Endometrial microvascular endothelial cells (primary cell): Measurements from ENCODE around the gene PTCRA. TPM values are rescaled to one million over a fixed set of nuclear protein-coding genes. Genes with fewer than 3 reads are reported as not detected.
"Not testable (repeated sequence)": the region's sequence is repeated elsewhere in the genome, so short reads cannot be mapped to it uniquely, and the experiment has no call there.

Source experiments
- in situ Hi-C: cut with HindIII; loops from 2 replicates; pipeline ENCODE4 v1.10.0; 2017; ENCODE audit warnings: low sequenced_read_pairs, low pct_unique_long_range_greater_than_20kb; ENCODE audit errors: inconsistent ontology term
- total RNA-seq: library from RNA; depleted of rRNA; stranded (reverse); fragments of >200 nt; gene quantifications from one replicate; pipeline ENCODE4 v1.2.3, GENCODE V29; 2015; ENCODE audit errors: inconsistent ontology term

Gene PTCRA
- total RNA-seq, 1 donor from 2014 or later = not detected

- in situ Hi-C loops = no loop called here
Observed at GRCh38 chr6:42937548-42938427, 21.9 kb downstream of the PTCRA start.

- in situ Hi-C loops = no loop called here
Observed at GRCh38 chr6:42938428-42938796, 22.6 kb downstream of the PTCRA start.

GRCh38 chr6:42938987-42939809 is 23.3 kb downstream of the PTCRA start:
- in situ Hi-C loops = no loop called here

GRCh38 chr6:42939810-42940167 is 23.9 kb downstream of the PTCRA start:
- in situ Hi-C loops = no loop called here

- in situ Hi-C loops = no loop called here
Observed at GRCh38 chr6:42940493-42941045, 24.7 kb downstream of the PTCRA start.

GRCh38 chr6:42941356-42941755 is 25.5 kb downstream of the PTCRA start:
- in situ Hi-C loops = not testable (repeated sequence)

GRCh38 chr6:42942444-42942843 is 26.6 kb downstream of the PTCRA start:
- in situ Hi-C loops = no loop called here

GRCh38 chr6:42947950-42948349 is 32.1 kb downstream of the PTCRA start:
- in situ Hi-C loops = no loop called here

GRCh38 chr6:42952389-42952788 is 36.5 kb downstream of the PTCRA start:
- in situ Hi-C loops = no loop called here

GRCh38 chr6:42954405-42954804 is 38.6 kb downstream of the PTCRA start:
- in situ Hi-C loops = not testable (repeated sequence)

- in situ Hi-C loops = no loop called here
Observed at GRCh38 chr6:42958125-42958524, 42.3 kb downstream of the PTCRA start.

- in situ Hi-C loops = no loop called here
Observed at GRCh38 chr6:42959917-42960242, 44.0 kb downstream of the PTCRA start.

GRCh38 chr6:42960243-42961019 is 44.6 kb downstream of the PTCRA start, which contains the start of gene GNMT:
Gene GNMT, plus strand, starts transcription at chr6:42960754. Its CDS starts 14 bp downstream, at chr6:42960768.
- in situ Hi-C loops = no loop called here

GRCh38 chr6:42961020-42961470 is 45.2 kb downstream of the PTCRA start:
- in situ Hi-C loops = no loop called here

GRCh38 chr6:42962096-42962495 is 46.2 kb downstream of the PTCRA start:
- in situ Hi-C loops = no loop called here

- in situ Hi-C loops = no loop called here
Observed at GRCh38 chr6:42962502-42963178, 46.8 kb downstream of the PTCRA start.

- in situ Hi-C loops = no loop called here
Observed at GRCh38 chr6:42963179-42963854, 47.5 kb downstream of the PTCRA start.
